SK-N-MC (cell line): ENCODE data around the gene ZNF764.

Source experiments
- EZH2 ChIP-seq: fragments of 200-600 bp; sonication (generic); IDR thresholded peaks from one replicate; pipeline ENCODE4 v1.6.1; 2017; ENCODE audit warnings: antibody characterized with exemption
- POLR2AphosphoS5 ChIP-seq: IDR thresholded peaks from 2 replicates; pipeline ENCODE4 v1.6.1; 2012; ENCODE audit warnings: mild to moderate bottlenecking, low read depth, low read length, borderline replicate concordance

GRCh38 chr16:30554557-30555314 is 3.4 kb downstream of the ZNF764 start:
- TF ChIP-seq POLR2AphosphoS5 (no peak), EZH2 (no peak)
